HepG2 (cell line): ENCODE results near the gene PRSS2.

ENCODE experiments used
- SMC3 ChIP-seq: IDR thresholded peaks from 2 replicates; pipeline ENCODE4 v1.6.1; 2011; ENCODE audit warnings: low read length, improper control_type of control experiment
- TF ChIP-seq, protein P1 (sequence below): sonication (generic); formaldehyde crosslinking; IDR thresholded peaks from 2 replicates; pipeline ENCODE4 v1.5.0; 2020; ENCODE audit warnings: mild to moderate bottlenecking, missing genetic modification reagents, moderate library complexity

- no peak for TF ChIP-seq SMC3
- TF ChIP-seq, protein P1, sequence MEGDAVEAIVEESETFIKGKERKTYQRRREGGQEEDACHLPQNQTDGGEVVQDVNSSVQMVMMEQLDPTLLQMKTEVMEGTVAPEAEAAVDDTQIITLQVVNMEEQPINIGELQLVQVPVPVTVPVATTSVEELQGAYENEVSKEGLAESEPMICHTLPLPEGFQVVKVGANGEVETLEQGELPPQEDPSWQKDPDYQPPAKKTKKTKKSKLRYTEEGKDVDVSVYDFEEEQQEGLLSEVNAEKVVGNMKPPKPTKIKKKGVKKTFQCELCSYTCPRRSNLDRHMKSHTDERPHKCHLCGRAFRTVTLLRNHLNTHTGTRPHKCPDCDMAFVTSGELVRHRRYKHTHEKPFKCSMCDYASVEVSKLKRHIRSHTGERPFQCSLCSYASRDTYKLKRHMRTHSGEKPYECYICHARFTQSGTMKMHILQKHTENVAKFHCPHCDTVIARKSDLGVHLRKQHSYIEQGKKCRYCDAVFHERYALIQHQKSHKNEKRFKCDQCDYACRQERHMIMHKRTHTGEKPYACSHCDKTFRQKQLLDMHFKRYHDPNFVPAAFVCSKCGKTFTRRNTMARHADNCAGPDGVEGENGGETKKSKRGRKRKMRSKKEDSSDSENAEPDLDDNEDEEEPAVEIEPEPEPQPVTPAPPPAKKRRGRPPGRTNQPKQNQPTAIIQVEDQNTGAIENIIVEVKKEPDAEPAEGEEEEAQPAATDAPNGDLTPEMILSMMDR: no peak
These were observed 15.8 kb upstream of the PRSS2 start for GRCh38 chr7:142754681-142755575.
